ENCODE results near the gene GCN1.

GRCh38 chr12:120218680-120219606 is 24.4 kb upstream of the GCN1 start:
- TF ChIP-seq CTCF (IDR thresholded peaks at IDR 0.05) (no peak), POLR2A (IDR thresholded peaks at IDR 0.05) (no peak)
